CD4-positive, alpha-beta T cell treated with Interleukin-4 for 4 hours (primary cell): ENCODE measurements around the gene NPAS1.
"Not testable (repeated sequence)": the region's sequence is repeated elsewhere in the genome, so short reads cannot be mapped to it uniquely, and the experiment has no call there.

Source experiments
- DNase-seq: peaks from one replicate; pipeline ENCODE4 v3.0.0-alpha.2; 2020

The NPAS1 gene

GRCh38 chr19:47050562-47050961 lies 30.9 kb downstream of the NPAS1 start:
- DNase-seq: not testable (repeated sequence)

DNA sequence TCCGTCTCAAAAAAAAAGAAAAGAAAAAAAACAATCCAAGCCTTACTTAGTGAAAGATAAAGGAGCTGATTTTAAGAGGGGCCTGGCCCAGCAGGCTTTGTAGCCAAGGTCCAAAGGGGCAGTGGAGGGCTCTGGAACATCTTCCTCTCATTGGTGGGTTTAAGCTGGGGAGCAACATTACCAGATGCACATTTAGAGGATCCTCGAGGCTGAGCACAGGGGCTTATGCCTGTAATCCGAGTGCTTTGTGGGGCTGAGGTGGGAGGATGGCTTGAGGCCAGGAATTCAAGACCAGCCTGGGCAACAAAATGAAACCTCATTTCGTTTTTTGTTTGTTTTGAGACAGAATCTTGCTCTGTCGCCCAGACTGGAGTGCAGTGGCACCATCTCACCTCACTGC lies 36.8 kb downstream of the NPAS1 start:
- DNase-seq: no peak

GRCh38 chr19:47057328-47057727 lies 37.7 kb downstream of the NPAS1 start:
- no peak for DNase-seq

DNA sequence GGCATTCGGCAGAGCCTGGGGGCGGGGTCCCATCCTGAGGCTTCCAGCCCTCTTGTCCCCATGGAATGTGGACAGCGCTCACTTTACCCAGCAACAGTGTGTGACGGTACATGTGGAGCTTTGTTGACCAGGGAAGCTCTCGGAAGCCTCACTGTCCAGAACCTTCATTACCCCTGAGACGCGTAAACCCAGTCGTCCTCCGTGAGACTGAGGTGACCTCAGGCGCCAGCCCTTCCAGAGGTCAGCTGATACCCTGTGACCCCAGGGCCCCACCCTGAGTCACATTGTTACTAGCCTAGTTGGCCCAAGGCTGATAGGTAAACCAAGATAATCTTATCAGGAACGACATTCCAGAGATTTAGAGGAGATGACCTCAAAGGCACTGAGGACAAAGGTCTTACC lies 39.0 kb downstream of the NPAS1 start:
- DNase-seq: no peak

DNA sequence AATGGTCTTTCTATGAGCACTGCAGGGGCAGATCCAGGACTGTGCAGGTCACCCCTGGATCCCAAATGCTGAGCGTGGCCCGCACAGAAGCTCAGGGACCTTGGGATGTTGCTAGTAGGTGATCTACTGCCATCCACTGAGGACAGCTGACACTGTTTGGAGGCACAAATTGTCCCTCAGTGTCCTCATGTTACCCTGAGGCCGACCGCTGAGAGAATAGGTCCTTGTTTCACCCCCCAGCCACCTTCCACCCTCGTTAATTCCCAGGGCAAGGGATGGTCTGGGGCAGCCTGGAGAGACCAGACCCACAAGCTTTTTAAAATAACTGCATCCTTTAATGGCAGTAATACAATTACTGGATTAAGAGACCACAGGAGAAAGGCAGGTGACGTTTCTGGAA lies 44.2 kb downstream of the NPAS1 start:
- no peak for DNase-seq

DNA sequence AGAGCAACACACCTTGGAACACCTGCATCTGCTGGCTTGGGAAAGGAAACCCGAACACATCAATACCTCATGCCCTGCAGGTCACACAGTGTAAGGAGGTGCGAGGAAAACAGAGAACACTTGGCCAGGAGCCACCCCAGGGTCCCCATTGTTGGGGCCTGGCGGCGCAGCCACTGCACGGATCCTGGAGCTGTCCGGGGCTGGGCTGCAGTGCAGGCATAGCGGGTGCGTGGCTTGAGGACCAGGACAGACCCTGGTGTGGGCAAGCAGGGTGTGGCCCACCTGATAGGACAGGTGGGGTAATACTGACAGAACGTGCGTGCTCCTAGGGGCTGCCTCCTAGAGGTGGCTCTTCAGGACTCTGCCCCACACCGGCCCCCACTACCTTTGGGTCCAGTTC lies 45.6 kb downstream of the NPAS1 start:
- DNase-seq: no peak

DNA sequence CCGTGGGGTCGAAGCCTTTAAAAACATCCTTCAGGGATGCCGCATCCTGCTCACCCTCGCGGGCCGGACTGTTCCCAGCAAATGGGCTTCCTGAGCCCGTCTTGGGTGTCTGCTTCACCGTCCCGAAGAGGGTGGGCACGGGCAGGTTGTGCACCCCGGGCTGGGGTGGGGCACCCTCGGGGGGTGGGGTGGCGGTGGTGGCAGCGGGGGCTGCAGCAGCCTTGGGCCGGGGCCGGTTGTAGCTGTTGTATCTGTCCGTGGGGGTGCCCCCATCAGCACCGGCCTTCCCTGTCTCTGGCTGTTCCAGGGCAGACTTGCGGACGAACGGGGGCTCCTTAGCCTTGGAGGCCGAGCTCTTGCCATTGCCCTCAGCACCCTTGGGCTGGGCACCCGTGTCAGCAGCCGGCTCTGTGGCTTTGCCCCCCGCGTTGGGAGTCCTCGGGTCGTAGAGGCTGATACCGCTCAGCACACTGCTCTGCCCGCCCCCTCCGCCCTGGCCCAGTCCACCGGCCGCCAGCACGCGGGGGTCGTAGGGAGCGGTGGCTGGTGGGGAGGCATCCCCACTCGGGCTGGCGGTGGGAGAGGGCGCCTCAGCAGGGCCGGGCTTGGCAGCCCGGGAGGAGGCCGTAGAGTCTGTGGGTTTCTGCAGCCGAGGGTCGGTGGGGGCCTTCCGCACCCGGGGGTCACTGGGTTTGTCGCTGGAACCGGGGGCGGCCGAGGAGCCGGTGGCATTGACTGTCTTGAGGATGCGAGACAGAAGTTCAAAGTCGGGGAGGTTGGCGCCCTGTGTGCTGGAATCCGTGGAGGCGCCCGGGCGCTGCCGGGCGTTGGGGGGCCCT lies 47.0 kb downstream of the NPAS1 start:
- DNase-seq: no peak

- DNase-seq: no peak
These were observed 47.7 kb downstream of the NPAS1 start for GRCh38 chr19:47067215-47067847.

GRCh38 chr19:47068246-47068645 lies 48.6 kb downstream of the NPAS1 start:
- no peak for DNase-seq

DNA sequence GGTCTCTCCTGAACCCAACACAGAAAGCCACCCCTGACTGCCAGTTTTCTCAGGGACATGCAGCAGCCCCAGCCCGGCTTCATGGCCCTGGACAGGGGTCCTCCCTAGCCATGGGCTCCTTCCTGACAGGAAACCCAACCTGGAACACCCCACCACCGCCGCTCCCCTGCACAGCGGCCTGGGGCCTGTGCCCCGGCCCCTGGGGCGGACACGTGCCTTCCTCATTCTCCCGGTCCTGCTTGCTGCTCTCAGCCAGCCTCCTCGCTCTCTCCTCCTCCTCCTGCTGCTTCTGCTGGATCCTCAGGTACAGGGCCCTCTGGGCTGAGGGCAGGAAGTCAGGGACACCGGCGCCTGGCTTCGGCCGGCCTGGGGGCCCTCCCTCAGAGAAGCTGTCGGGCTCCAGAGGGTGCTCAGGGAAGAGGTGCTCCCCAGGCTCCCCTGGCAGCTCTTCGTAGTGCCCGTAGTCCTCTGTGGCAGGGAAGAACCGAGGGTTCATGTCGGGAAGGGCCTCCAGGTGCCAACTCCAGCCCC lies 49.3 kb downstream of the NPAS1 start:
- no peak for DNase-seq

GRCh38 chr19:47069795-47070194 lies 50.2 kb downstream of the NPAS1 start:
- no peak for DNase-seq

- DNase-seq: no peak
These were observed 51.1 kb downstream of the NPAS1 start for GRCh38 chr19:47070756-47071155.

DNA sequence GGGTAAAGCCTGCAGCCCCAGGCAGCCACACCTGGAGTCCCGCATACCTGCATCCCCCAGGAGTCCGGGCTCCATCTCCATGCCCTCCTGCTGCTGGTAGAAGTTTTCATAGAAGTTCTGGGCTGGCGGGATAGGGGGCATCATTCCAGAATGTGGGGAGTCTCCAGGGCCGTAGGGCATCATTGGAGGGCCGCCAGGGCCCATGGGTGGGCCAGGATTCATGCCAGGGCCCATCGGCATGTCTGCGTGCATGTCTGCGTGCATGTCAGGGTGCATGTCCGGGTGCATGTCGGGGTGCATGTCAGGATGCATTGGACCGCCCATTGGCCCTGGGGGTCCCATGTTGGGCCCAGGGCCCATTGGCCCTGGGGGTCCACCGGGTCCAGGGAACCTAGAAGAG lies 52.1 kb downstream of the NPAS1 start:
- no peak for DNase-seq

DNA sequence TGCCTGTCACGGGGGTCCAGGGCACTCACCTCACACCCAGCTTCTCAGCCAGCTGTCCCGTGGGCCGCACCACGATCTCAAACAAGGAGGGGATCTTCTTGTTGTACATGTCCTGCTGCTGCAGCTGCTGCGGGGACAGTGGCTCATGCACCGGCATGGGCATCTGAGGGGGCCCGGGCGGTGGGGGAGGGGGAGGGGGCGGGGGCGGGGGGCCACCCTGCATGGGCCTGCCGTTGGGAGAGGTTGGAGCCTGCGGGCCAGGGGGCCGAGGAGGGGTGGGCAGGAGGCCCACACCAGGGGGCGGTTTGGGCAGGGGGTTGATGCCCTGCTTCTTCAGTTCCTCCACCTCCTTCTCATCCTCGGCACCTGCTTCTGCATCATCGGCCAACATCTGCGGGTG lies 52.7 kb downstream of the NPAS1 start:
- DNase-seq: no peak

DNA sequence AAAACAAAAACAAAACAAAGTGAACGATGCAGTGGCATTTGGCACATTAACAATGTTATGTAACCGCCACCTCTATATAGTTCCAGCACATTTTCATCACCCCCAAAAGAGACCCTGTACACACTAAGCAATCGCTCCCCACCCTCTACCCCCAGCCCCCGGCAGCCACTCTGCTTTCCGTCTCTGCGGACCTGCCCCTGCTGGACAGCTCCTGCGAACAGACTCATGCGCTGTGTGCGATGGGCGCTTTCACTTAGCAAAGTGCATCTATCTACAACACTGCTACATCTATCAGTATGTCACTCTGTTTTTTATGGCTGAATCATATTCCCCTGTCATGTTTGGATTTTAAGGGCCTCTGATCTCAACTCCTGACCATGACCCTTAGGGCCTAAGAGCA lies 53.9 kb downstream of the NPAS1 start:
- no peak for DNase-seq

DNA sequence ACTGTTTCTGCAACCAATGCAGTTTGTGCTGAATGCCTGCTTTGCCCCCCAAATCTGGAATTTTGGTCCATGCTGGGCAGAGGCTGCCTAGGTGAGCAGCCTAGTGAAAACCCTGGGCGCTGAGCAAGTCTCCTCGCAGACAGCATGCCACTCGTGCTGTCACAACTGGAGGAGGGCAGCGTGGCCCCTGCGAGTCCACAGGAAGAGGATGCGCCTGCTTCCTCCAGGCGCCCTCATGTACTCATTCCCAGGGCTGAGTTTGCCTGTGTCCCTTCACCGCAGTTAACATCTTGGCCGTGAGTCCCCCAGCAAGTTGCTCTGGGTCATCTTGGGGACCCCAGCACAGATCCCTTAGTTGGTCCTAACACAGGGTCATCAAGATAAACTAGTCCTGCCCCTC lies 55.0 kb downstream of the NPAS1 start:
- DNase-seq: no peak

DNA sequence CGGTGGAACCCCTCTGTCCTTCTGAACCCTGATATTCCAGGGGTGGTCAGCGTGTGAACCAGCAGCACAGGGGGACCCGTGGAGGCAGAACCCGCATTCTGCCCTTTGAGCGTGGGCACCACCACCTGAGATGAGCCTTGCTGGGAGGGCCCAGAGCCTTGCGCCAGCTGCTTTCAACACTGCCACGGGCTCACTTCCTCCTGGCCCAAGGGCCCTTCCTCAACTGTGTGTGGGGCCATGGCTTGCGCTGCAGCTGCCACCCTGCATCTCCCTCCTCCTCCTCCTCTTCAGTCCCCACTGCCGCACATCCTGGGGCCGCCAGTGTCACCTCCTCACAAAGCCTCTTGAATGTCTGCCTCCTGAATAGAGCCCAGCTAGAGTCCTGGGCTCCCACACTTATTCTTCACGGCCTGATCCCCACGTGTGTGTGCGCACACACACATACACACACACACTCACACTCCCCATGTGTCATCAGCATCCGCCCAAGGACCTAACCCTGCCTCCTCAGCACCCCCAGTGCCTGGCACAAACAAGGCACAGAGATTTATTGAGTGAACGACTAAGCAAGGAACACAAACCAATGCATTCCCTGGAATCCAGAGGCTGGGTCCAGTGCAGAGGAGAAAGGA lies 55.7 kb downstream of the NPAS1 start:
- no peak for DNase-seq

DNA sequence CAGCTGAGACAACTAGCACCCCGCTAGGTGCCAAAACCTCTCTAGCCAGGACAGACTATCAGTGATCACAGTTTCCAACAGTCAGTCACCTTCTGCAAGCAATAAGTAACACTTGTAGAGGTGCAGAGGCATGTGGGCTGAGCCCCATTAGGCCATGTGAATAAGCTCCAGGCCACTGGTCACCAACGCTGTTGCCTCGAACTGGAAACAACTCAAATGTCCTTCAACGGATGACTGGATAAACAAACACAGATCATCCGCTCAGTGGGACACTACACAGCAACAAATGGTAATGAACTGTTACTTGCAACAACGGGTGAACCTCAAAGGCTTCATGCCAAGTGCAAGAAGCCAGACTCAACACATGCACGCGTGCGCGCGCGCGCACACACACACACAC lies 56.3 kb downstream of the NPAS1 start:
- DNase-seq: no peak

DNA sequence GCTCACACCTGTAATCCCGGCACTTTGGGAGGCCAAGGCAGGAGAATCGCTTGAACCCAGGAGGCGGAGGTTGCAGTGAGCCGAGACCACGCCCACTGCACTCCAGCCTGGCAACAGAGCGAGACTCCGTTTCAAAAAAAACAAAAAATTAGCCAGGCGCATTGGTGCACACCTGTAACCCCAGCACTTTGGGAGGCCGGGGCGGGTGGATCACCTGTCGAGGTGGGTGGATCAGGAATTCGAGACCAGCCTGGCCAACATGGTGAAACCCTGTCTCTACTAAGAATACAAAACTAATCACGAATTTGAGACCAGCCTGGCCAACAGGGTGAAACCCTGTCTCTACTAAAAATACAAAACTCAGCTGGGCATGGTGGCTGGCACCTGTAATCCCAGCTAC lies 58.7 kb downstream of the NPAS1 start:
- DNase-seq: not testable (repeated sequence)

DNA sequence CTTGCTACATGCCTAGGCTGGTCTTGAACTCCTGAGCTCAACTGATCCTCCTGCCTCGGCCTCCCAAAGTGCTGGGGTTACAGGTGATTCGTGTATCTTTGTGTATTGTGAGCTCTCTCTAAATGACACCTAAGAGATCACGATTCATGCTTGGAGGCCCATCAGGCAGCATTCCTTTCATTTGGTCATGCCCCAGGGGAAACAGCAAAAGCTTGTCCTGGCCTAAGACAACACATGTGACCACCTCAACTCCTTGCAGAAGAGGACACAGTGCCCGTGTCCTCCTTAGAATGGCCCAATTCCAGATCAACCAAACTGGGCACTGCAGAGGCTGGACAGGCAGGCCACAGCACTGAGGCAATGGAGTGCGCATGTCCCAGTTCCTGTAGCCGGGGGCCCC lies 61.5 kb downstream of the NPAS1 start:
- no peak for DNase-seq

- no peak for DNase-seq
These were observed 62.9 kb downstream of the NPAS1 start for GRCh38 chr19:47082493-47082892.

GRCh38 chr19:47084879-47085439 lies 65.3 kb downstream of the NPAS1 start:
- DNase-seq: no peak

DNA sequence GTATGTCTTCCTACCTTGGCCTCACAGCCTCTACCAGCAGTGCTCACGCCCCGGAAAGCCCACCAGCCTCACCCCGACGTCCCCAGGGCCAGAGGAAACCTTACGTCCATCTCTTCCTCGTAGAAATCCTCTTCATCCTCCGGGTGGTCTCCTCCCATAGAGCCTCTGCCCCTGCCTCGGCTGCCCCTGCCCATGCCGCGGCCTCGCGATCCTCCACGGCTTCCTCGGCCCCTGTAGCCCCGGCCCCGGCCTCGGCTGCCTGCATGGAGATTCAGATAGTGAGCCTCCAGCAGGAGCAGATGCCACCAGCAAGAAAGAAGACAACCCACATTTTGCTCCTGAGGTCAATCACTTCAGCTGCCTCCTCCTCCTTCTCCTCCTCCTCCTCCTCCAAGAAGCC lies 66.6 kb downstream of the NPAS1 start:
- no peak for DNase-seq
